Measurements from ENCODE around the gene KIF4A.
"Not testable (repeated sequence)": the region's sequence is repeated elsewhere in the genome, so short reads cannot be mapped to it uniquely, and the experiment has no call there.

KIF4A gene

DNA sequence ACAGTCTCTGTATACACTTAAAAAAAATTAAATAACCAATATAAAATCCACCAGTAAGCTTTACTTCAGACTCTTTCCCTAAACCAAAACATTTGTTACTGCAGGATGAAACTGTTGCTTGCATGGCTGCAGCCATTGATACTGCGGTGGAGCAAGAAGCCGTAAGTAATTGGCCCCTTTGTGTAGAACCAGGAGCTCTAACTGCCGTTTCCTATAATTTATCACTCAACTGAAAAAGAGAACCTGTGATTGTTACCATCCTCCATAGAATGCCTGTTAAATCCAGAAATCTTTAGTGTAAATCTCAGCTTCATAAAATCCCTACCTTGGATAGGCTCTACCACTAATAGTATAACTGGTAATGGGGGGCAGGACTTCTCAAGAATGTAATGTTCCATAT is 62.6 kb downstream of the KIF4A start:
- no peak for DNase-seq (ENCODE audit: low read depth)
- TF ChIP-seq, protein P1, sequence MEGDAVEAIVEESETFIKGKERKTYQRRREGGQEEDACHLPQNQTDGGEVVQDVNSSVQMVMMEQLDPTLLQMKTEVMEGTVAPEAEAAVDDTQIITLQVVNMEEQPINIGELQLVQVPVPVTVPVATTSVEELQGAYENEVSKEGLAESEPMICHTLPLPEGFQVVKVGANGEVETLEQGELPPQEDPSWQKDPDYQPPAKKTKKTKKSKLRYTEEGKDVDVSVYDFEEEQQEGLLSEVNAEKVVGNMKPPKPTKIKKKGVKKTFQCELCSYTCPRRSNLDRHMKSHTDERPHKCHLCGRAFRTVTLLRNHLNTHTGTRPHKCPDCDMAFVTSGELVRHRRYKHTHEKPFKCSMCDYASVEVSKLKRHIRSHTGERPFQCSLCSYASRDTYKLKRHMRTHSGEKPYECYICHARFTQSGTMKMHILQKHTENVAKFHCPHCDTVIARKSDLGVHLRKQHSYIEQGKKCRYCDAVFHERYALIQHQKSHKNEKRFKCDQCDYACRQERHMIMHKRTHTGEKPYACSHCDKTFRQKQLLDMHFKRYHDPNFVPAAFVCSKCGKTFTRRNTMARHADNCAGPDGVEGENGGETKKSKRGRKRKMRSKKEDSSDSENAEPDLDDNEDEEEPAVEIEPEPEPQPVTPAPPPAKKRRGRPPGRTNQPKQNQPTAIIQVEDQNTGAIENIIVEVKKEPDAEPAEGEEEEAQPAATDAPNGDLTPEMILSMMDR (conservative IDR thresholded peaks at IDR 0.05; ENCODE audit: low read length): no peak
- H3K4me3 ChIP-seq (ENCODE audit: low read length): no peak overlapping the region

- H3K4me3 ChIP-seq (ENCODE audit: low read length): no peak overlapping the region
- DNase-seq (ENCODE audit: low read depth): no peak
- TF ChIP-seq, protein P1 (conservative IDR thresholded peaks at IDR 0.05; ENCODE audit: low read length): no peak
Measured at GRCh38 chrX:70353514-70353913, 63.6 kb downstream of the KIF4A start.

DNA sequence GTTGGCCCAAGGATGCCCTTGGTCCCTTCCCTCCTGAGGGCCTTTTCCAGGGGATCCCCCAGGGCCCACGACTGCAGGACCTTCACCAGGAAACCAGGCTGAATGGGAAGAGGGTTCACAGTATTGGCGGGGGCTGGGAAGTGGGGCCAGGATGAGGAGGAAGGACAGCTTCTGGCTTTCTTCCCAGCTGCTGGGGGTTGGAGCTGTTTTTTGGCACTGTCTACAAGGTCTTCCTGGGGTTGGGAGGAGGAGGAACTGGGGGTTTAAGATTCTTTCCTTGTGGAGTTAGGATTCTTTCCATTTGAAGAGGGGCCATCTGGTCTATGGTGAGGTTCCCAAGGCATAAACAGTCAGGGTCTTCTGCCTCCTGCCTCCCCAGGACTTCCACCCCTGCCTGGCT is 64.8 kb downstream of the KIF4A start:
- TF ChIP-seq, protein P1 (conservative IDR thresholded peaks at IDR 0.05; ENCODE audit: low read length): no peak
- no peak for DNase-seq (ENCODE audit: low read depth)
- no peak overlapping the region for H3K4me3 ChIP-seq (ENCODE audit: low read length)

GRCh38 chrX:70359458-70359857 is 69.6 kb downstream of the KIF4A start:
- no peak overlapping the region for H3K4me3 ChIP-seq (ENCODE audit: low read length)
- DNase-seq (ENCODE audit: low read depth): no peak
- TF ChIP-seq, protein P1 (conservative IDR thresholded peaks at IDR 0.05; ENCODE audit: low read length): no peak

DNA sequence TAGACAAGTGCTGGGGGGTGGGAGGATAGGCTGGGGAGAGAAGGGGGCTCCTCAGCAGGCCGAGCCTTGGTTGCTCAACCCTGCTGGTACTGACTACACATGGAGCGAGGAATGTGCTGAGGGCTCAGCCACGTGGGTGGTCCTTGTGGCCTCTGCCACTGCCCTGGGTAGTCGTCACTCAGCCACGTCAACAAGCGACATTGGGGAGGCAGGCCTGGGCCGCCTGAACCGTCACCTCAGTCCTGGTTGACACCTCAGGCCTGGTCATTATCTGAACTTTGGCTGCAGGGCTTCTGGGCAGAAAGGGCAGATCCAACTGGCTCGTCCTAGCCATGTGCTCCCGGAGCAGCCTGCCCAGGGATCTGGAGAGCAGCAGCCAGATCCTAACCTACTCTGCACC is 70.5 kb downstream of the KIF4A start:
- no peak for DNase-seq (ENCODE audit: low read depth)
- TF ChIP-seq, protein P1 (conservative IDR thresholded peaks at IDR 0.05; ENCODE audit: low read length): no peak

GRCh38 chrX:70368731-70369130 is 78.8 kb downstream of the KIF4A start:
- DNase-seq (ENCODE audit: low read depth); H3K4me3 ChIP-seq (ENCODE audit: low read length): not testable (repeated sequence)

More for the DNA sequence above, 70.5 kb downstream of the KIF4A start:
- H3K4me3 ChIP-seq (ENCODE audit: low read length): no peak overlapping the region

GRCh38 chrX:70386235-70386634 is 96.3 kb downstream of the KIF4A start:
- no peak overlapping the region for H3K4me3 ChIP-seq (ENCODE audit: low read length)
- DNase-seq (ENCODE audit: low read depth): peak; percentile 18
- TF ChIP-seq, protein P1 (conservative IDR thresholded peaks at IDR 0.05; ENCODE audit: low read length): no peak

DNA sequence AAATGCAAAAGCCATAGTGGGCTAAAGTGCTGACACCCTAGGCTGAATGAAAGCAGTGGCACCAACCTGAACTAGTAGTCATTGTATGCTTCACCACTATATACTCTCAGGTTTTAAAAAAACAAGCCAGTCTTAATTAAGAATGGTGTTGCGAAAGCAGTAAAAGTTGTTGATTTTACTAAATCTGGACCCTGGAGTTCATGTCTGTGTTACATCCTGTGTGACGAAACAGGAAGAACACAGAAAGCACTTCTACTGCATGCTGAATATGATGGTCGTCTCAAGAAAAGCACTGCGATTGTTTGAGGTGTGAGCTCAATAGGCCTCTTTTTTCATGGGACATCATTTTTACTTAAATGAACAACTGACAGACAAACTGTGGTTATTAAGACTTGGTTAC is 109.0 kb downstream of the KIF4A start:
- no peak overlapping the region for H3K4me3 ChIP-seq (ENCODE audit: low read length)
- TF ChIP-seq, protein P1 (conservative IDR thresholded peaks at IDR 0.05; ENCODE audit: low read length): no peak
- DNase-seq (ENCODE audit: low read depth): peak; percentile 51

- H3K4me3 ChIP-seq (ENCODE audit: low read length); DNase-seq (ENCODE audit: low read depth): not testable (repeated sequence)
Measured at GRCh38 chrX:70400181-70400580, 110.3 kb downstream of the KIF4A start.
